Measurements from ENCODE around the gene CYP4A11.
"Not testable (repeated sequence)": the region's sequence is repeated elsewhere in the genome, so short reads cannot be mapped to it uniquely, and the experiment has no call there.

CYP4A11 gene, protein sequence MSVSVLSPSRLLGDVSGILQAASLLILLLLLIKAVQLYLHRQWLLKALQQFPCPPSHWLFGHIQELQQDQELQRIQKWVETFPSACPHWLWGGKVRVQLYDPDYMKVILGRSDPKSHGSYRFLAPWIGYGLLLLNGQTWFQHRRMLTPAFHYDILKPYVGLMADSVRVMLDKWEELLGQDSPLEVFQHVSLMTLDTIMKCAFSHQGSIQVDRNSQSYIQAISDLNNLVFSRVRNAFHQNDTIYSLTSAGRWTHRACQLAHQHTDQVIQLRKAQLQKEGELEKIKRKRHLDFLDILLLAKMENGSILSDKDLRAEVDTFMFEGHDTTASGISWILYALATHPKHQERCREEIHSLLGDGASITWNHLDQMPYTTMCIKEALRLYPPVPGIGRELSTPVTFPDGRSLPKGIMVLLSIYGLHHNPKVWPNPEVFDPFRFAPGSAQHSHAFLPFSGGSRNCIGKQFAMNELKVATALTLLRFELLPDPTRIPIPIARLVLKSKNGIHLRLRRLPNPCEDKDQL

DNA sequence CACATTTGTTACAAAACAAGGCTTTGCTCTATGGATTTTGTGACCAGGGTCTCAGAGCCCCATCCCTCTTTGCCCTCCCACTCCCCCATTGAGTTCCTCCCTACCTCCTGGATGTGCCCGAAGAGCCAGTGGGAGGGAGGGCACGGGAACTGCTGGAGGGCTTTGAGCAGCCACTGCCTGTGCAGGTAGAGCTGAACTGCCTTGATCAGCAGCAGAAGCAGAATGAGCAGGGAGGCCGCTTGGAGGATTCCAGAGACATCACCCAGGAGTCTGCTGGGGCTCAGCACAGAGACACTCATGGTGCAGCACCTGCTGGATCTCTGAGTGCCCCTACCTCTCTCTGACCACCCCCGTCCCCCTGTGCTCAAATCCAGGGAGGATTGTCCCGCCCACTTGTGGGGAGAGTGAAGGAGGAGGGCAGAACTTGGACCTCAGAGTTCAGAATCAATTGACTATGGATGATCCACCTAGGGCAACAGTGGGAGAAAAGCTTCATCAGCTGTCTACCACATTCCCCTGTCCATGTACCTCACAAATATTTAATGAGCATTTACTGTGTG lies at the start of gene CYP4A11:
Gene CYP4A11, minus strand, starts transcription at position 342 of the 560 bp plus-strand sequence. Its CDS starts 43 bp downstream, at position 299.
- no peaks in the 10 kb centered on the region for H3K9me3 ChIP-seq (ENCODE audit: control insufficient read depth in 5 of 5, low read length in 5 of 5)
- no peak within 1 kb of the TSS for H3K27ac ChIP-seq (ENCODE audit: low read depth, low read length)
- no peaks in the 10 kb centered on the region for H3K36me3 ChIP-seq (ENCODE audit: control insufficient read depth in 5 of 5, insufficient read depth in 5 of 5, low read length in 5 of 5)
- H3K9ac ChIP-seq (ENCODE audit: low read length in 5 of 5), result no peak within 1 kb of the TSS
- H3K27me3 ChIP-seq (ENCODE audit: control insufficient read depth in 5 of 5, insufficient read depth in 4 of 5, low read length in 5 of 5), result no peaks in the 10 kb centered on the region
- H3K4me3 ChIP-seq (ENCODE audit: low read depth in 1 of 5, low read length in 5 of 5), result no peak within 1 kb of the TSS
- peaks cover 0 to 10% (median 0%) of the 10 kb centered on the region in 5 donors for H3K4me1 ChIP-seq (ENCODE audit: control insufficient read depth in 5 of 5, insufficient read depth in 5 of 5, low read length in 5 of 5)

DNA sequence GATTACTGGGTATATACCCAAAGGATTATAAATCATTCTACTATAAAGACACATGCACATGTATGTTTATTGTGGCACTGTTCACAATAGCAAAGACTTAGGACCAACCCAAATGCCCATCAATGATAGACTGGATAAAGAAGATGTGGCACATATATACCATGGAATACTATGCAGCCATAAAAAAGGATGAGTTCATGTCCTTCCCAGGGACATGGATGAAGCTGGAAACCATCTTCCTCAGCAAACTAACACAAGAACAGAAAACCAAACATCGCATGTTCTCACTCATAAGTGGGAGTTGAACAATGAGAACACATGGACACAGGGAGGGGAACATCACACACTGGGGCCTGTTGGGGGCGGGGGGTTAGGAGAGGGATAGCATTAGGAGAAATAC lies 49.3 kb upstream of the CYP4A11 start:
- not testable (repeated sequence) for H3K27ac ChIP-seq (ENCODE audit: low read depth, low read length); H3K9me3 ChIP-seq (ENCODE audit: control insufficient read depth in 5 of 5, low read length in 5 of 5); H3K27me3 ChIP-seq (ENCODE audit: control insufficient read depth in 5 of 5, insufficient read depth in 4 of 5, low read length in 5 of 5); H3K9ac ChIP-seq (ENCODE audit: low read length in 5 of 5); H3K4me3 ChIP-seq (ENCODE audit: low read depth in 1 of 5, low read length in 5 of 5); H3K36me3 ChIP-seq (ENCODE audit: control insufficient read depth in 5 of 5, insufficient read depth in 5 of 5, low read length in 5 of 5); H3K4me1 ChIP-seq (ENCODE audit: control insufficient read depth in 5 of 5, insufficient read depth in 5 of 5, low read length in 5 of 5)

DNA sequence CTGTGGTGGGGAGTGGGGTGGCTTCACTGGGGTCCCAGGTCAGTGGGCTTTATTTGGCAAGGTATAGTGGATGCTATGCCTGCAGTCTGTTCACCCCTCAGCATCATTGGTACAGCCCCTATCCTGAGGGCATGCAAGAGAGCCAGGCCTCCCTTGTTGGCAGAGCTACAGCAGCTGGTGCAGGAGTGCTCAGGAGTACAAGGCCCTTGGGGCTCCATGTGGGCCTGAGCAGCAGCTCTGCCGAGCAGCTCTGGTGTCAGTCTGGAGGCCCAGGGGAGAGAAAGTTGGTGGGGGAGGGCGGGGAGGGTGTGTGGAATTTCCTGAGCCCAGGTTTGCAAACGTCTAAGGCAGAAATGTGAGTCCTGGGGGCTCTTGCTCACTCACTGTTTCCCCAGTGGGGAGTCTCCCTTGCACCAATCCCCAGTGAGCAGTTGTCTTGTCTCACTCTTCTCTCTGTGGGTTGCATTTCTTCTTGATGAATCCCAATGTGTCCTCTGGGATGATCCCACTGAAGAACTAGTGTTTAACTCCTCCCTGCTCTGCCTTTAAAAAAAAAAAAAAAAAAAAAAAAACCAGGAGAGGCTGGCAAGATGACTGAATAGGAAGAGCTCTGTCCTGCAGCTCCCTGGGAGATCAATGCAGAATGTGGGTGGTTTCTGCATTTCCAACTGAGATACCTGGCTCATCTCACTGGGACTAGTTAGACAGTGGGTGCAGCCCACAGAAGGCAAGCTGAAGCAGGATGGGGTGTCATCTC lies 42.7 kb upstream of the CYP4A11 start:
- H3K9me3 ChIP-seq (ENCODE audit: control insufficient read depth in 5 of 5, low read length in 5 of 5), result peaks cover 0 to 3% (median 0%) of the 10 kb centered on the region in 5 donors
- peaks cover 0 to 4% (median 0%) of the 10 kb centered on the region in 5 donors for H3K4me1 ChIP-seq (ENCODE audit: control insufficient read depth in 5 of 5, insufficient read depth in 5 of 5, low read length in 5 of 5)
- peaks cover 0 to 3% (median 0%) of the 10 kb centered on the region in 5 donors for H3K27me3 ChIP-seq (ENCODE audit: control insufficient read depth in 5 of 5, insufficient read depth in 4 of 5, low read length in 5 of 5)
- no peak overlapping the region for H3K9ac ChIP-seq (ENCODE audit: low read length in 5 of 5)
- no peaks in the 10 kb centered on the region for H3K36me3 ChIP-seq (ENCODE audit: control insufficient read depth in 5 of 5, insufficient read depth in 5 of 5, low read length in 5 of 5)
- no peak overlapping the region for H3K27ac ChIP-seq (ENCODE audit: low read depth, low read length)
- H3K4me3 ChIP-seq (ENCODE audit: low read depth in 1 of 5, low read length in 5 of 5), result no peak overlapping the region

DNA sequence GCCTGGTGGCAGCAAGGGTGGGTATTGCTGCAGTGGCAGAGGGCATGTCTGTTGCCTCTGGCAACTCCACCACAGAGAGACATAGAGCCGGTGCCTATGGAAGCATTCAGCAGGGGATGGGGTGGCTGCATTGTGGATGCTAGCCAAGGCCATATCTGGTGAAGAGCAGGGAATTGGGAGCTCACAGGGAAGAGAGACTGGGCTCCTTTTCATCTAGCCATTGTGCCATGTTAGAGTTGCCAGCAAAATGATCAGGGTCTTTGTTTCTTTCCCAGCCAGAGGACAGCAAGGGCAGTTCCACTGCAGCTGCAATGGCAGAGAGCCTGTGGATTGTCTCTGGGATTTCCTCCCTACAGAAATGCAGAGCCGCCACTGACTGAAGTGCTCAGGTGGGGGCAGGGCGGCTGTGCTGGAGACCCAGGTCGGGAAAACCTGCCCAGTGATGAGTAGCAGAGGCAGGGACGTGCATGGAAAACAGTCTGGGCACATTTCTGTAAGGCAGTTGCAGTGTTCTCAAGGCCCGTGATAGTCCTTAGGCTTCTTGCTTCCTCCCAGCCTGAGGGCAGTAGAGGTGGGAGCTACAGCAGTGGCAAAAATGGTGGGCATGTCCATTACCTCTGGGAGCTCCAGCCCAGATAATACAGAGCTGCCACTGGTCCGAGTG lies 42.0 kb upstream of the CYP4A11 start:
- Histone ChIP-seq H3K4me3 (ENCODE audit: low read depth in 1 of 5, low read length in 5 of 5) (no peak overlapping the region), H3K4me1 (ENCODE audit: control insufficient read depth in 5 of 5, insufficient read depth in 5 of 5, low read length in 5 of 5) (peaks cover 0 to 4% (median 0%) of the 10 kb centered on the region in 5 donors), H3K36me3 (ENCODE audit: control insufficient read depth in 5 of 5, insufficient read depth in 5 of 5, low read length in 5 of 5) (no peaks in the 10 kb centered on the region), H3K9ac (ENCODE audit: low read length in 5 of 5) (no peak overlapping the region), H3K27me3 (ENCODE audit: control insufficient read depth in 5 of 5, insufficient read depth in 4 of 5, low read length in 5 of 5) (peaks cover 0 to 3% (median 0%) of the 10 kb centered on the region in 5 donors), H3K27ac (ENCODE audit: low read depth, low read length) (no peak overlapping the region), H3K9me3 (ENCODE audit: control insufficient read depth in 5 of 5, low read length in 5 of 5) (peaks cover 0 to 3% (median 0%) of the 10 kb centered on the region in 5 donors)

DNA sequence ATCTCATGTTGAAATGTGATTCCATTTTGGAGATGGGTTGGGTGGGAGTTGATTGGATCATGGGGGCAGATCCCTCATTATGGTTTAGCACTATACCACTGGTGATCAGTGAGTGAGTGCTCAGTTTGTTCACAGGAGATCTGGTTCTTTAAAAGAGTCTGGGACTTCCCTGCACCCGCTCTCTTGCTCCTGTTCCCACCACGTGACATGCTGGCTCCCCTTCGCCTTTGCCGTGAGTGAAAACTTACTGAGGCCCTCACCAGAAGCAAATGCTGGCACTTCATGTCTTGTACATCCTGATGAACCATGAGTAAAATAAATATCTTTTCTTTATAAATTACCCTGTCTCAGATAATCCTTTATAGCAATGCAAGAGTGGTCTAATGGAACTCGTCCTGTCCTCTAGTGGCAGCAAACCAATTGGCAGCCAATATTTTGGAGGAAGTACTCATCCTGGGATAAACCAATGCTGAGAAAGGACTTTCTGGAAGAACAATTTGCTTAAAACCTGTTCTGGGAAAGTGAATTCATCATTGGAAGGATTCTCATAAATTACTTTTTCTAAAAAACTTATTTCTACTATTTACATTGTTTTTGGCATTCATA lies 27.8 kb upstream of the CYP4A11 start:
- H3K9ac ChIP-seq (ENCODE audit: low read length in 5 of 5), result no peak overlapping the region
- peaks cover 0 to 3% (median 0%) of the 10 kb centered on the region in 5 donors for H3K9me3 ChIP-seq (ENCODE audit: control insufficient read depth in 5 of 5, low read length in 5 of 5)
- no peak overlapping the region for H3K27ac ChIP-seq (ENCODE audit: low read depth, low read length)
- H3K4me1 ChIP-seq (ENCODE audit: control insufficient read depth in 5 of 5, insufficient read depth in 5 of 5, low read length in 5 of 5), result no peaks in the 10 kb centered on the region
- no peak overlapping the region for H3K4me3 ChIP-seq (ENCODE audit: low read depth in 1 of 5, low read length in 5 of 5)
- H3K27me3 ChIP-seq (ENCODE audit: control insufficient read depth in 5 of 5, insufficient read depth in 4 of 5, low read length in 5 of 5), result no peaks in the 10 kb centered on the region
- no peaks in the 10 kb centered on the region for H3K36me3 ChIP-seq (ENCODE audit: control insufficient read depth in 5 of 5, insufficient read depth in 5 of 5, low read length in 5 of 5)

DNA sequence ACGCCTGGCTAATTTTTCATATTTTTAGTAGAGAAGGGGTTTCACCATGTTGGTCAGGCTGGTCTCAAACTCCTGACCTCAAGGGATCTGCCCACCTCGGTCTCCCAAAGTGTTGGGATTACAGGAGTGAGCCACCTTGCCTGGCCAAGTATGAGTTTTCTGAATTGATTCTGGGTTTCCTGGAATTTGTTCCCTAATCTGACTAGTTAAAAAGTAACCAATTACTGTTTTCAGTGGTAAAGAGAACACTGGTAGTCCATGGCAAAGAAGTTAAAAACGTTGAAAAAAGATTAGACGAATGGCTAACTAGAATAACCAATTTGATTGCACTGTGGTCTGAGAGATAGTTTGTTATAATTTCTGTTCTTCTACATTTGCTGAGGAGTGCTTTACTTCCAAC lies 21.0 kb upstream of the CYP4A11 start:
- not testable (repeated sequence) for H3K27me3 ChIP-seq (ENCODE audit: control insufficient read depth in 5 of 5, insufficient read depth in 4 of 5, low read length in 5 of 5); H3K4me3 ChIP-seq (ENCODE audit: low read depth in 1 of 5, low read length in 5 of 5); H3K9ac ChIP-seq (ENCODE audit: low read length in 5 of 5); H3K36me3 ChIP-seq (ENCODE audit: control insufficient read depth in 5 of 5, insufficient read depth in 5 of 5, low read length in 5 of 5); H3K4me1 ChIP-seq (ENCODE audit: control insufficient read depth in 5 of 5, insufficient read depth in 5 of 5, low read length in 5 of 5); H3K9me3 ChIP-seq (ENCODE audit: control insufficient read depth in 5 of 5, low read length in 5 of 5); H3K27ac ChIP-seq (ENCODE audit: low read depth, low read length)

DNA sequence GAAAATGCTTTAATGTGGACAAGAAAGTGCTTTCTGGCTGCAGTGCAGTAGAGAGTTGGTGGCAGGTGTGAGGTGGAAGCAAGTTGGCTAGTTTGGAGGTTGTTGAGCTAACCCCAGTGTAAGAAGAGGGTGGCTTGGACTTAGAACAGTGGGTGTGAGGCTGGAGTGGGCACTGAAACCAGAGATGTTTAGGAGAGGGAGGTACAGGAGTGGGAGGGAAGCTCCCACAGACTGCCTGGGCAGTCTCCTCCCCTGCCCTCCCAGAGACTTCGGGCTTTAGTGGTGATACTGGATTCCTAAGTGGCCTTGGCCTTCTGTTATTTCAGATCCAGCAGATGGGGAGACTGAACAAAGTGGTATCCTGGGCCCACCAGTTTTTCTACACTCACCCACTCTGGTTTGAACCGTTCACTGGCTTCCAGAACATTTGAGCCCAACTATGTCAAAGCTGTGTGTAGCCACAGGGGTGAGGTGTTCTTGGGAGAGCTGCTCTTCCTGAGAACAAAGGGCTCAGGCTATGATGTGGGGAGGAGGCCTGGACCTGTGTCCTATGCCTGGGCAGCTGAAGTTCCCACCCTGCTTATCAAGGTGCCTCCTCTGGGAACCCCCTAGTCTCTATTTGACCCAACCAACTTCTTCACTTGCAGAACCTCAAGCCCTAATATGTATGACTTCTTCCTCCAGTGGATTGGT lies 19.9 kb upstream of the CYP4A11 start:
- Histone ChIP-seq H3K36me3 (ENCODE audit: control insufficient read depth in 5 of 5, insufficient read depth in 5 of 5, low read length in 5 of 5) (no peaks in the 10 kb centered on the region), H3K9me3 (ENCODE audit: control insufficient read depth in 5 of 5, low read length in 5 of 5) (no peaks in the 10 kb centered on the region), H3K27me3 (ENCODE audit: control insufficient read depth in 5 of 5, insufficient read depth in 4 of 5, low read length in 5 of 5) (no peaks in the 10 kb centered on the region), H3K4me1 (ENCODE audit: control insufficient read depth in 5 of 5, insufficient read depth in 5 of 5, low read length in 5 of 5) (no peaks in the 10 kb centered on the region), H3K4me3 (ENCODE audit: low read depth in 1 of 5, low read length in 5 of 5) (no peak overlapping the region), H3K9ac (ENCODE audit: low read length in 5 of 5) (no peak overlapping the region), H3K27ac (ENCODE audit: low read depth, low read length) (no peak overlapping the region)

DNA sequence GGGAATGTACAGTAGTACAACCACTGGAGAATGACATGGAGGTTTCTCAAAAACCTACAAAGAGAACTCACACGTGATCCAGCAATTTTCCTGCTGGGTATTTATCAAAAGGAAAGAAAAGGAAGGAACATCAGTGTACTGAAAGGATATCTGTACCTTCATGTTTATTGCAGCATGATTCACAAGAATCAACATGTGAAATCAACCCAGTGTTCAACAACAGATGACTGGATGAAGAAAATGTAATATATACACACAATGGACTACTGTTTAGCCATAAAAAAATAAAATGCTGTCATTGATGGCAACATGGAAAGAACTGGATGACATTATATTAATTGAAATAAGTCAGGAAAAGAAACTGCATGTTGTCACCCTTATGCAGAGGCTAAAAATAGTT lies 19.0 kb upstream of the CYP4A11 start:
- Histone ChIP-seq H3K36me3 (ENCODE audit: control insufficient read depth in 5 of 5, insufficient read depth in 5 of 5, low read length in 5 of 5) (no peaks in the 10 kb centered on the region), H3K27me3 (ENCODE audit: control insufficient read depth in 5 of 5, insufficient read depth in 4 of 5, low read length in 5 of 5) (no peaks in the 10 kb centered on the region), H3K4me1 (ENCODE audit: control insufficient read depth in 5 of 5, insufficient read depth in 5 of 5, low read length in 5 of 5) (no peaks in the 10 kb centered on the region), H3K4me3 (ENCODE audit: low read depth in 1 of 5, low read length in 5 of 5) (no peak overlapping the region), H3K27ac (ENCODE audit: low read depth, low read length) (no peak overlapping the region), H3K9ac (ENCODE audit: low read length in 5 of 5) (no peak overlapping the region), H3K9me3 (ENCODE audit: control insufficient read depth in 5 of 5, low read length in 5 of 5) (no peaks in the 10 kb centered on the region)

DNA sequence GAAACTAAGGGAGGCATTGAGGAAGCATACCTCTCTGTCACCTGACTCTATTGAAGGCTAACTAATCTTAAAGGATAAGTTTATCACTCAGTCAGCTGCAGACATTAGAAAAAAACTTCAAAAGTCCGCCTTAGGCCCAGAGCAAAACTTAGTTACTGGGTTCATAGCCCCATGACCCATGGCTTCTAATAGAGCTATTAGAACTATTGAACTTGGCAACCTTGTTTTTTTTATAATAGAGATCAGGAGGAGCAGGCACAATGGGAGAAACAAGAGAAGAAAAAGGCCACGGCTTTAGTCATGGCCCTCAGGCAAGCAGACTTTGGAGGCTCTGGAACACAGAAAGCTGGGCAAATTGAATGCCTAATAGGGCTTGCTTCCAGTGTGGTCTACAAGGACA lies 13.8 kb upstream of the CYP4A11 start:
- H3K36me3 ChIP-seq (ENCODE audit: control insufficient read depth in 5 of 5, insufficient read depth in 5 of 5, low read length in 5 of 5); H3K4me3 ChIP-seq (ENCODE audit: low read depth in 1 of 5, low read length in 5 of 5); H3K4me1 ChIP-seq (ENCODE audit: control insufficient read depth in 5 of 5, insufficient read depth in 5 of 5, low read length in 5 of 5); H3K9me3 ChIP-seq (ENCODE audit: control insufficient read depth in 5 of 5, low read length in 5 of 5); H3K27me3 ChIP-seq (ENCODE audit: control insufficient read depth in 5 of 5, insufficient read depth in 4 of 5, low read length in 5 of 5); H3K27ac ChIP-seq (ENCODE audit: low read depth, low read length); H3K9ac ChIP-seq (ENCODE audit: low read length in 5 of 5): not testable (repeated sequence)

Data from subcutaneous abdominal adipose tissue (tissue), 5 donors.